ENCODE measurements around the gene FBXO36. TPM values are rescaled to one million over a fixed set of nuclear protein-coding genes. Genes with fewer than 3 reads are reported as not detected.

FBXO36 gene
- total and polyA plus RNA-seq, 2 of the 4 experiments (the other 2 are of a cell fraction), result 1.3 to 2.2 TPM

DNA sequence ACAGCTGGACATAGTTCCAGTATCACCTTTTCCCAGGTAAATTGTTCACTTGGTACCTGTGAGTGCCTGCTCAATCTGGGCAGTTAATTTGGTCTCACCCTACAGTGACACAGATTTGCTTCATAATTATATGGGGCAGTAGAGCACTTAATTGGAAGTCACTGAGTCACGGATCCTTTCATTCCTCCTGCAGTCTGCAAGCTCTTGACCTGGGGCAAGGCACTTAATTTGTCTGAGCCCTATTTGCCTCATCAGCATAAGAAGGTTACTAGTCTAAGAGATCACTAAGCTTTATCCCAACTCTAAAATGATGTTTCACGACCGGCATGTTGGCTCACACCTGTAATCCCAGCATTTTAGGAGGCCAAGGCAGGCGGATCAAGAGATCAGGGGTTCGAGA is 8.9 kb downstream of the FBXO36 start:
- Histone ChIP-seq H3K18ac (ENCODE audit: low read depth, low read length) (no peak overlapping the region), H4K8ac (ENCODE audit: low read depth in 2 of 2, low read length in 2 of 2) (no peak overlapping the region), H2BK5ac (ENCODE audit: low read depth, low read length, poor library complexity, severe bottlenecking) (no peak overlapping the region), H3K4me2 (ENCODE audit: low read depth, low read length) (no peak overlapping the region), H3K14ac (replicated peaks; ENCODE audit: low read depth, low read length) (no peak overlapping the region), H4K5ac (ENCODE audit: low read depth, low read length) (no peak overlapping the region), H3K9me1 (ENCODE audit: insufficient read depth, low read length) (peaks cover 5% of the 10 kb centered on the region; the same call in 1 of the 2 replicates), H3K79me1 (ENCODE audit: low read depth in 1 of 2, low read length in 2 of 2) (peaks cover 3 to 15% of the 10 kb centered on the region in 2 experiments; a peak in 3 of 4 replicates), H3K4me1 (ENCODE audit: control insufficient read depth, insufficient read depth, low read length) (peaks cover 2% of the 10 kb centered on the region; the same call in 1 of the 2 replicates), H2AK9ac (replicated peaks; ENCODE audit: low read depth, low read length, poor library complexity) (no peak overlapping the region), H3K4me3 (ENCODE audit: insufficient read depth, low read depth, low read length) (no peak overlapping the region), H3K4ac (ENCODE audit: low read depth, low read length) (no peak overlapping the region), H2AK5ac (ENCODE audit: low read depth, low read length) (no peak overlapping the region), H2AFZ (replicated peaks; ENCODE audit: low read length, poor library complexity) (no peak overlapping the region), H2BK120ac (ENCODE audit: low read depth, low read length) (no peak overlapping the region), H2BK15ac (ENCODE audit: low read depth, low read length) (no peak overlapping the region), H3K23ac (ENCODE audit: low read depth, low read length) (no peak overlapping the region), H2BK20ac (ENCODE audit: low read depth, low read length) (no peak overlapping the region), H3K27me3 (ENCODE audit: control insufficient read depth, insufficient read depth, low read length) (no peaks in the 10 kb centered on the region), H3K9ac (ENCODE audit: low read depth, low read length) (no peak overlapping the region), H4K91ac (ENCODE audit: insufficient read depth, low read depth, low read length) (no peak overlapping the region), H3K9me3 (ENCODE audit: control insufficient read depth, insufficient read depth, low read length) (no peaks in the 10 kb centered on the region), H3K36me3 (ENCODE audit: control insufficient read depth, insufficient read depth, low read length) (peaks cover 2% of the 10 kb centered on the region; the same call in 1 of the 2 replicates), H3K56ac (ENCODE audit: extremely low read depth, insufficient read depth, low read length) (no peak overlapping the region), H4K20me1 (ENCODE audit: insufficient read depth, low read length) (peaks cover 3% of the 10 kb centered on the region; the same call in 1 of the 2 replicates), H3K27ac (ENCODE audit: insufficient read depth, low read length) (no peak overlapping the region)
- POLR2A ChIA-PET (ENCODE audit: unreplicated experiment), result no interaction called here
- CTCF ChIA-PET, result no interaction called here
- in situ Hi-C loops (cut with MboI; ENCODE audit: low sequenced_read_pairs), result no loop called here
- dilution Hi-C loops (cut with HindIII; ENCODE audit: low sequenced_read_pairs, unreplicated experiment), result no loop called here
- intact Hi-C loops (cut with micrococcal nuclease), result no loop called here
- TF ChIP-seq MAZ (IDR thresholded peaks at IDR 0.05; ENCODE audit: borderline replicate concordance, low read depth, low read length) (no peak), RAD21 (IDR thresholded peaks at IDR 0.05; ENCODE audit: low read length) (no peak), MAFK (IDR thresholded peaks at IDR 0.05; ENCODE audit: low read depth, low read length) (no peak), RFX5 (IDR thresholded peaks at IDR 0.05; ENCODE audit: low read depth, low read length) (no peak), MXI1 (IDR thresholded peaks at IDR 0.05; ENCODE audit: borderline replicate concordance, low read depth, low read length) (no peak), BHLHE40 (IDR thresholded peaks at IDR 0.05; ENCODE audit: low read depth, low read length) (no peak), ELK1 (IDR thresholded peaks at IDR 0.05; ENCODE audit: borderline replicate concordance, low read depth, low read length) (no peak), CHD1 (IDR thresholded peaks at IDR 0.05; ENCODE audit: low read depth, low read length) (no peak), FOS (IDR thresholded peaks at IDR 0.05; ENCODE audit: low read depth, low read length) (no peak), NFE2L2 (IDR thresholded peaks at IDR 0.05; ENCODE audit: low read depth, low read length) (no peak), SMC3 (IDR thresholded peaks at IDR 0.05; ENCODE audit: low read depth, low read length) (no peak), RCOR1 (IDR thresholded peaks at IDR 0.05; ENCODE audit: insufficient replicate concordance, low read length) (no peak), POLR2A (IDR thresholded peaks at IDR 0.05; ENCODE audit: low read depth, low read length) (no peak), CTCF (conservative IDR thresholded peaks at IDR 0.05; ENCODE audit: low read depth, low read length) (no peak)
- TF ChIP-seq, protein P1, sequence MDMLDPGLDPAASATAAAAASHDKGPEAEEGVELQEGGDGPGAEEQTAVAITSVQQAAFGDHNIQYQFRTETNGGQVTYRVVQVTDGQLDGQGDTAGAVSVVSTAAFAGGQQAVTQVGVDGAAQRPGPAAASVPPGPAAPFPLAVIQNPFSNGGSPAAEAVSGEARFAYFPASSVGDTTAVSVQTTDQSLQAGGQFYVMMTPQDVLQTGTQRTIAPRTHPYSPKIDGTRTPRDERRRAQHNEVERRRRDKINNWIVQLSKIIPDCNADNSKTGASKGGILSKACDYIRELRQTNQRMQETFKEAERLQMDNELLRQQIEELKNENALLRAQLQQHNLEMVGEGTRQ (IDR thresholded peaks at IDR 0.05; ENCODE audit: low read depth, low read length), result no peak
- ATAC-seq (ENCODE audit: low read depth) (no peak), DNase-seq (no peak)
- WGBS, 2 experiments (ENCODE audit: extremely low coverage in 2 of 2, insufficient read length in 1 of 2), result 100% methylated on average over 2 of the region's 5 CpGs; no CpG with 5 or more reads in 1 of the 2 experiments
- no TSS peak for BruUV-seq (replicated peaks)

Data from IMR-90 (cell line).